Activated B cell treated with CpG ODN at 0.5 μM for 24 hours (primary cell): ENCODE measurements around the gene CAD. TPM values are rescaled to one million over a fixed set of nuclear protein-coding genes. Genes with fewer than 3 reads are reported as not detected.

Experiments used
- ATAC-seq: fragments of 200-7000 bp; cut with Tn5 transposase; one replicate; pipeline ENCODE4 v1.10.0; 2021; ENCODE audit warnings: low read depth, mild to moderate bottlenecking, moderate library complexity
- CTCF ChIA-PET: fragments of 350-600 bp; sonication (Branson Sonifier 250); formaldehyde crosslinking; loops from one replicate; lab custom pipeline; 2021; ENCODE audit warnings: antibody characterized with exemption; lab: Charles Lee
- POLR2A ChIA-PET: fragments of 350-600 bp; sonication (Branson Sonifier 250); formaldehyde crosslinking; loops from one replicate; lab custom pipeline; 2021; ENCODE audit warnings: antibody characterized with exemption; lab: Charles Lee
- DNase-seq: peaks from one replicate; pipeline ENCODE4 v3.0.0; 2022
- H3K27ac Mint-ChIP-seq: one replicate; pipeline ENCODE4 v1.8.0; 2020; ENCODE audit warnings: mixed read lengths
- H3K27me3 Mint-ChIP-seq: one replicate; pipeline ENCODE4 v1.8.0; 2021; ENCODE audit warnings: mixed read lengths
- H3K36me3 Mint-ChIP-seq: one replicate; pipeline ENCODE4 v1.8.0; 2021; ENCODE audit warnings: low read depth, mixed read lengths
- H3K4me1 Mint-ChIP-seq: one replicate; pipeline ENCODE4 v1.8.0; 2021; ENCODE audit warnings: mixed read lengths
- H3K4me3 Mint-ChIP-seq: one replicate; pipeline ENCODE4 v1.8.0; 2020; ENCODE audit warnings: mild to moderate bottlenecking, mixed read lengths
- H3K9me3 Mint-ChIP-seq: one replicate; pipeline ENCODE4 v1.8.0; 2020; ENCODE audit warnings: mixed read lengths
- intact Hi-C: fragments of 100-400 bp; cut with micrococcal nuclease; formaldehyde crosslinking; loops from one replicate; pipeline ENCODE4 v1.15.1; 2024
- total RNA-seq: library from RNA; stranded (reverse); gene quantifications from 2 replicates; pipeline ENCODE4 v1.2.3, GENCODE V29; 2022
- TF ChIP-seq, protein P1 (sequence below): fragments of 200-600 bp; IDR thresholded peaks from one replicate; pipeline ENCODE4 v1.8.0; 2022; ENCODE audit warnings: antibody characterized with exemption, mild to moderate bottlenecking

The CAD gene
- total RNA-seq, 1 donor from 2014 or later, result 64.1 TPM

DNA sequence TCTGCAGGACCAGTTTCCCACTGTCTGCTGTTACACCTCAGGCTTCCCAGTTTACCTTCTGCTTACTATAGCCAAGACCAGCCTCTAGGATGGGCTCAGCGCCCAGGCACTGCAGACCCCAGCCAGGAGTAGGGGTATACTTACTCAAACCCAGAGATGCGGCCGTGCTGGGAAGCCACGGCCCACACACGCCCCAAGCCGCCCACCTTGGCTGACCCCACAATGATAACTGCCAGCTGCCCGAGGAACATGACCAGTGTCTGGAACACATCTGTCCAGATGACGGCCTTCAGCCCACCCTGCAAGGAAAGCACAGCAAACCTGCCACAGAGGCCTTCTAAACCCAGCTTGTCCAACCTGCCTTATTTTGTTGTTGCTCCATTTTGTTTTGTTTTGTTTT is 12.0 kb upstream of the CAD start:
- H3K9me3 Mint-ChIP-seq, result no peaks in the 10 kb centered on the region
- H3K4me1 Mint-ChIP-seq, result peaks cover 4% of the 10 kb centered on the region
- CTCF ChIA-PET, result no interaction called here
- no peaks in the 10 kb centered on the region for H3K27me3 Mint-ChIP-seq
- no peak overlapping the region for H3K4me3 Mint-ChIP-seq
- H3K36me3 Mint-ChIP-seq, result peaks cover 91% of the 10 kb centered on the region
- DNase-seq (no peak), ATAC-seq (no peak)
- intact Hi-C loops, result no loop called here
- POLR2A ChIA-PET, result no interaction called here
- H3K27ac Mint-ChIP-seq, result no peak overlapping the region
- TF ChIP-seq, protein P1, sequence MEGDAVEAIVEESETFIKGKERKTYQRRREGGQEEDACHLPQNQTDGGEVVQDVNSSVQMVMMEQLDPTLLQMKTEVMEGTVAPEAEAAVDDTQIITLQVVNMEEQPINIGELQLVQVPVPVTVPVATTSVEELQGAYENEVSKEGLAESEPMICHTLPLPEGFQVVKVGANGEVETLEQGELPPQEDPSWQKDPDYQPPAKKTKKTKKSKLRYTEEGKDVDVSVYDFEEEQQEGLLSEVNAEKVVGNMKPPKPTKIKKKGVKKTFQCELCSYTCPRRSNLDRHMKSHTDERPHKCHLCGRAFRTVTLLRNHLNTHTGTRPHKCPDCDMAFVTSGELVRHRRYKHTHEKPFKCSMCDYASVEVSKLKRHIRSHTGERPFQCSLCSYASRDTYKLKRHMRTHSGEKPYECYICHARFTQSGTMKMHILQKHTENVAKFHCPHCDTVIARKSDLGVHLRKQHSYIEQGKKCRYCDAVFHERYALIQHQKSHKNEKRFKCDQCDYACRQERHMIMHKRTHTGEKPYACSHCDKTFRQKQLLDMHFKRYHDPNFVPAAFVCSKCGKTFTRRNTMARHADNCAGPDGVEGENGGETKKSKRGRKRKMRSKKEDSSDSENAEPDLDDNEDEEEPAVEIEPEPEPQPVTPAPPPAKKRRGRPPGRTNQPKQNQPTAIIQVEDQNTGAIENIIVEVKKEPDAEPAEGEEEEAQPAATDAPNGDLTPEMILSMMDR, result no peak

DNA sequence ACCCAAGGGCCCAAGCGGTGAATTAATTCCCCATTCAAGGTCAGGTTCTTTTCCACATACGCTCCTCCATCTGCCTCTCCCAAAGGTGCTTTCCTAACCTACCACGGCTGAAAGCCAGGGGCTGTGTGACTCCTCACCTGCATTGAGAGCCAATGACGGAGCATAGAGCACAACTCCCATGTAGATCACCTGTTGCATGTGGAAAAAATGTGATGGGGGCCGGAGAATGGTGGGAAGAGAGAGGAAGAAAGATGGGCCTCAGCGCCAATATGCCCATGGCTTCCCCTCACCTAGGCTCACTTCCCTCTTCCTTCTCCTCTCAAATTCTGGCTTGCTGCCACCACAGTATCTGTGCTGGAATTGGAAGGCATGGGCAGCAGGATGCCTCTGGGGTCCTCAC is 10.8 kb upstream of the CAD start:
- DNase-seq (no peak), ATAC-seq (no peak)
- CTCF ChIA-PET, result no interaction called here
- peaks cover 8% of the 10 kb centered on the region for H3K4me1 Mint-ChIP-seq
- no peaks in the 10 kb centered on the region for H3K27me3 Mint-ChIP-seq
- POLR2A ChIA-PET, result no interaction called here
- H3K4me3 Mint-ChIP-seq, result no peak overlapping the region
- peaks cover 83% of the 10 kb centered on the region for H3K36me3 Mint-ChIP-seq
- TF ChIP-seq, protein P1, result no peak
- H3K9me3 Mint-ChIP-seq, result no peaks in the 10 kb centered on the region
- H3K27ac Mint-ChIP-seq, result no peak overlapping the region
- intact Hi-C loops, result no loop called here

DNA sequence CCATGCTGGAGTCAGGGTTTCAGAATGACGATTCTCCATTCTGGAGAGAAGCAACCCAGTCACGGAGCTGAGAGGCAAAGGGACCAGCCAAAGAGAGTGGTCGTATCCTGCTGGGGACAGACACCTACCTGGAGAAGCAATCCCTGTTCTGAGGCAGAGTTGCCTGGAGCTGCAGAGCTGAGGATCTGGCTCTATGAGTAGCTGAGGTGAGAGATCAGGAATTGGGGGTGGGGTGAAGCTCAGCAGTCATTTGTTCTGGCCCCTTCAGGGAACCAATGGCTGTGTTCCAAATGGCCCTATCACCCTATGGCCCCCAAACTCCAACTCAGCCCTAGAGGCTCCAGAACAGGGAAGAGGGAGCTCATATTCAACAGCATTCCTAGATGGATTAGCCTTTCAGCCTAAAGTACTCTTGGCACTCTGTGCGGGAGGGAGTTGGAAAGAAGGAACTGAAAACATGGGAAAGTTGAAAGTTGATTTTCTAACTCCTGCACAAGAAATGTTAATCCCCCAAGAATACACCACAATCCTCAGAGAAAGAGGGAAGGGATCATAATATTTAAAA is 8.6 kb upstream of the CAD start:
- ChIA-PET CTCF (no interaction called here), POLR2A (interaction anchor here (1.2 kb wide), 1 partner anchor 9 kb away, joined by 3 read pairs; no protein-coding TSS in a partner anchor)

DNA sequence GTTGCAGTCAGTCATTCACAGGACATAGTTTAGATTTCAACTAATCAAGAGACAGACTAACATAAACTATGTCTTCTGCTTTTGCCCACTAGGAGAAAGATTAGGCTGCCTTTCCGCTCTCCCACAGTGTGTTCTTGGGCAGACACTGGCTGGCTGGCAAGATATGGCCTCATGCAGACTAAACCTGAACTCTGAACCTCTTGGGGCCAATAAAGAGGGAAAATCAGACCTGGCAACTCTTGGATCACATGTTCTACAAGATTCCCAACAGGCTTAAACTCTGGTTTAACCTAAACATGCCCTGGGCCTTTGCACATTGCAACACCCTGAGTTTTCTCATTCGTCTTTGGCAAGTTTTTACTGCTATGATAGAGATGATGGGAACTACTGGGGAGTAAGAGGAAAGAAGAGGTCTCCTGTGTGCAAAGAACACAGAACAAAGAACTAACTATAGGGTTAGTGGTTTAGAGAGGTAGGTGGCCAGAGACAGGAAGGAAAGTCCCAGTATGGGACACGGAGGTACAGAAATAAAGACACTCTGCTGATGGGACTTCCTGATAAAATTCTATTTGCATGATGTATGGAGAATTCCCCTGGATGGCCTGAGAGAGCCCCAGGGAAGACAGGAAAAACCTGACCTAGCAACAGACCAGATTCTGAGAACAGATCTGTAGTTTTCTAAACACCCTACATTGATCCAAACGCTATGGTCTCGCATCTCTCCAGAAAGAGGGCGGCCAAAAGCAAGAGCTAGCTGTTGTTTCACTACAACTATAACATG is 7.4 kb upstream of the CAD start:
- Mint-ChIP-seq H3K4me1 (peaks cover 23% of the 10 kb centered on the region), H3K9me3 (no peaks in the 10 kb centered on the region), H3K27ac (peak overlapping the region; percentile 37), H3K27me3 (no peaks in the 10 kb centered on the region), H3K36me3 (peaks cover 65% of the 10 kb centered on the region), H3K4me3 (no peak overlapping the region)
- ChIA-PET POLR2A (interaction anchor here (1.0 kb wide), 1 partner anchor 200 kb away, joined by 3 read pairs; the partner anchor contains the start of gene PPM1G), CTCF (no interaction called here)
- intact Hi-C loops, result loop anchor here (5.0 kb wide), 2 partner anchors 277 to 1542 kb away; partner anchors contain the start of genes IFT172 and PPP1CB
- no peak for ATAC-seq
- TF ChIP-seq, protein P1, result no peak
- no peak for DNase-seq

More for the DNA sequence above, 8.6 kb upstream of the CAD start:
- no peak for ATAC-seq
- Mint-ChIP-seq H3K9me3 (no peaks in the 10 kb centered on the region), H3K36me3 (peaks cover 74% of the 10 kb centered on the region), H3K4me1 (peaks cover 21% of the 10 kb centered on the region), H3K27ac (no peak overlapping the region), H3K27me3 (no peaks in the 10 kb centered on the region), H3K4me3 (no peak overlapping the region)
- TF ChIP-seq, protein P1, result no peak
- DNase-seq, result no peak
- intact Hi-C loops, result no loop called here
